OCI-LY7 (cell line): ENCODE measurements around the gene COQ8B. TPM values are rescaled to one million over a fixed set of nuclear protein-coding genes. Genes with fewer than 3 reads are reported as not detected.

Source experiments
- BruUV-seq: library from RNA; stranded (reverse); fragments of 400-500 nt; replicated peaks from 2 replicates; lab custom pipeline; 2021; lab: Mats Ljungman, UMichigan
- CTCF ChIA-PET: fragments of 300-600 bp; sonication (Branson Sonifier 250); formaldehyde crosslinking; loops from one replicate; lab custom pipeline; 2022; ENCODE audit warnings: antibody characterized with exemption; ENCODE audit not compliant: unreplicated experiment; lab: Charles Lee
- POLR2A ChIA-PET: fragments of 300-600 bp; sonication (Branson Sonifier 250); formaldehyde crosslinking; loops from one replicate; lab custom pipeline; 2022; ENCODE audit warnings: antibody characterized with exemption; lab: Charles Lee
- DNase-seq: peaks from one replicate; pipeline ENCODE4 v3.0.0-alpha.2; 2015; ENCODE audit warnings: low spot score
- H2AFZ ChIP-seq: fragments of 200-600 bp; sonication (generic), shearing (Covaris generic); 2 replicates; pipeline ENCODE4 v1.6.1; 2014; ENCODE audit warnings: mild to moderate bottlenecking, antibody characterized with exemption, low read length, moderate library complexity
- H3K27ac ChIP-seq: fragments of 200-600 bp; sonication (generic); 2 replicates; pipeline ENCODE4 v1.5.1; 2014; ENCODE audit warnings: mixed run types, low read depth, mild to moderate bottlenecking, moderate library complexity, low read length, inconsistent platforms; ENCODE audit not compliant: poor library complexity, severe bottlenecking
- H3K36me3 ChIP-seq: fragments of 200-600 bp; sonication (generic); 2 replicates; pipeline ENCODE4 v1.6.1; 2014; ENCODE audit warnings: mild to moderate bottlenecking, antibody characterized with exemption, low read length, moderate library complexity, mixed read lengths; ENCODE audit not compliant: insufficient read depth
- H3K4me1 ChIP-seq: fragments of 200-600 bp; sonication (generic); 2 replicates; pipeline ENCODE4 v1.5.1; 2014; ENCODE audit warnings: mild to moderate bottlenecking, low read length; ENCODE audit not compliant: insufficient read depth, poor library complexity, severe bottlenecking
- H3K4me2 ChIP-seq: fragments of 200-600 bp; sonication (generic); 2 replicates; pipeline ENCODE4 v1.6.1; 2014; ENCODE audit warnings: mild to moderate bottlenecking, low read length
- H3K4me3 ChIP-seq: fragments of 200-600 bp; sonication (generic); 2 replicates; pipeline ENCODE4 v1.5.1; 2014; ENCODE audit warnings: mild to moderate bottlenecking, low read depth, low read length; ENCODE audit not compliant: poor library complexity, severe bottlenecking
- H3K79me2 ChIP-seq: fragments of 200-600 bp; sonication (generic); 2 replicates; pipeline ENCODE4 v1.6.1; 2016; ENCODE audit warnings: low read depth, mild to moderate bottlenecking, low read length, moderate library complexity, mixed read lengths; ENCODE audit not compliant: insufficient read depth
- H3K9me2 ChIP-seq: fragments of 200-600 bp; sonication (generic); 2 replicates; pipeline ENCODE4 v1.6.1; 2016; ENCODE audit warnings: mild to moderate bottlenecking, low read length, mixed read lengths; ENCODE audit not compliant: insufficient read depth
- H3K9me3 ChIP-seq: fragments of 200-600 bp; sonication (generic); 2 replicates; pipeline ENCODE4 v1.6.1; 2014; ENCODE audit warnings: mild to moderate bottlenecking, mixed run types, low read length, mixed read lengths
- H4K20me1 ChIP-seq: fragments of 200-600 bp; sonication (generic); 2 replicates; pipeline ENCODE4 v1.6.1; 2014; ENCODE audit warnings: mild to moderate bottlenecking, antibody characterized with exemption, low read length, moderate library complexity, mixed read lengths; ENCODE audit not compliant: insufficient read depth
- CTCF ChIP-seq: fragments of 200-600 bp; sonication (generic); conservative IDR thresholded peaks from 2 replicates; pipeline ENCODE4 v1.5.1; 2014; ENCODE audit warnings: mild to moderate bottlenecking, antibody characterized with exemption, low read length, moderate library complexity, mixed read lengths
- EZH2phosphoT487 ChIP-seq: fragments of 200-600 bp; sonication (generic); IDR thresholded peaks from 2 replicates; pipeline ENCODE4 v1.6.1; 2018; ENCODE audit warnings: low read depth, borderline replicate concordance, mild to moderate bottlenecking, mixed run types, antibody characterized with exemption, low read length, moderate library complexity, mixed read lengths
- intact Hi-C: fragments of 100-400 bp; cut with micrococcal nuclease; formaldehyde crosslinking; loops from one replicate; pipeline ENCODE4 v1.10.0; 2022; ENCODE audit not compliant: unreplicated experiment
- total RNA-seq, 2 experiments: library from RNA; depleted of rRNA in 1 of 2; stranded (reverse); fragments of >200 nt in 1 of 2; shearing (Covaris generic) in 1 of 2; gene quantifications; 2 replicates each; pipeline ENCODE4 v1.2.3, GENCODE V29; 2014 to 2022

The COQ8B gene
- total RNA-seq, 2 experiments from 2014 or later = 34.6 to 34.9 TPM

GRCh38 chr19:40750058-40750873 lies 33.6 kb upstream of the COQ8B start, which contains the start of gene ACTMAP:
Gene ACTMAP (minus strand): TSS chr19:40750477. CDS start chr19:40749803, 674 bp downstream.
- H4K20me1 ChIP-seq = peaks cover 14% of the 10 kb centered on the region
- intact Hi-C loops = loop anchor here (1.0 to 5.0 kb wide), 4 partner anchors 27 to 88 kb away; partner anchors contain the start of gene EGLN2
- DNase-seq = peak; percentile 100
- peak within 1 kb of the TSS; percentile 79 for H3K27ac ChIP-seq
- H3K4me1 ChIP-seq = peaks cover 45% of the 10 kb centered on the region
- H3K36me3 ChIP-seq = peaks cover 36% of the 10 kb centered on the region
- peak within 1 kb of the TSS; percentile 80 for H3K4me3 ChIP-seq
- H3K9me3 ChIP-seq = no peaks in the 10 kb centered on the region
- ChIA-PET POLR2A (interaction anchor here (0.6 to 3.8 kb wide), 9 partner anchors 9 to 613 kb away, joined by 3 to 29 read pairs (median 4); partner anchors contain the start of genes B9D2 and RAB4B), CTCF (interaction anchor here (1.0 kb wide), 1 partner anchor 87 kb away, joined by 3 read pairs; no protein-coding TSS in a partner anchor)
- no peak within 1 kb of the TSS; the same call in 1 of the 2 replicates for H2AFZ ChIP-seq
- peak within 1 kb of the TSS; percentile 90 for H3K4me2 ChIP-seq
- no peaks in the 10 kb centered on the region for H3K9me2 ChIP-seq
- TSS peak; percentile 97 for BruUV-seq
- TF ChIP-seq EZH2phosphoT487 = no peak
- no peak for TF ChIP-seq CTCF
- H3K79me2 ChIP-seq = peaks cover 62% of the 10 kb centered on the region

- Histone ChIP-seq H3K4me1 (peaks cover 26% of the 10 kb centered on the region), H3K79me2 (peaks cover 34% of the 10 kb centered on the region), H3K36me3 (peaks cover 20% of the 10 kb centered on the region), H3K9me3 (no peaks in the 10 kb centered on the region), H4K20me1 (0 out of 2 replicates have a peak, but pooled peaks cover under 1% of the 10 kb centered on the region), H2AFZ (no peak overlapping the region), H3K27ac (no peak overlapping the region), H3K4me2 (peak overlapping the region; percentile 90), H3K9me2 (no peaks in the 10 kb centered on the region), H3K4me3 (no peak overlapping the region)
- intact Hi-C loops = no loop called here
- BruUV-seq = no TSS peak
- CTCF ChIA-PET = no interaction called here
- POLR2A ChIA-PET = interaction anchor here (0.5 to 3.8 kb wide), 2 partner anchors 30 to 48 kb away, joined by 3 to 29 read pairs; partner anchors contain the start of gene RAB4B
- no peak for DNase-seq
- TF ChIP-seq CTCF (no peak), EZH2phosphoT487 (no peak)
These were observed 30.9 kb upstream of the COQ8B start for GRCh38 chr19:40747536-40747935.
